Neural cell (in vitro differentiated cells): Measurements from ENCODE around the gene TCHH. TPM values are rescaled to one million over a fixed set of nuclear protein-coding genes. Genes with fewer than 3 reads are reported as not detected.

ENCODE experiments used
- H2AFZ ChIP-seq: fragments of 200-600, 300-800 bp; sonication (generic), shearing (Covaris generic); 2 replicates; pipeline ENCODE4 v1.6.0; 2014; ENCODE audit warnings: low read depth, mild to moderate bottlenecking, antibody characterized with exemption, low read length, moderate library complexity
- H3F3A ChIP-seq: fragments of 200-600 bp; shearing (Covaris generic); 2 replicates; pipeline ENCODE4 v1.6.1; 2016; ENCODE audit warnings: mild to moderate bottlenecking, moderate library complexity, mixed read lengths, antibody characterized with exemption, low read length; ENCODE audit not compliant: insufficient read depth, poor library complexity, severe bottlenecking
- H3K27ac ChIP-seq: fragments of 200-600, 300-800 bp; sonication (generic), shearing (Covaris generic); 2 replicates; pipeline ENCODE4 v1.5.1; 2014; ENCODE audit warnings: mild to moderate bottlenecking, low read length, moderate library complexity
- H3K27me3 ChIP-seq: fragments of 300-800, 200-600 bp; sonication (generic), shearing (Covaris generic); 2 replicates; pipeline ENCODE4 v1.6.0; 2014; ENCODE audit warnings: mild to moderate bottlenecking, low read depth, low read length, moderate library complexity; ENCODE audit not compliant: insufficient read depth
- H3K36me3 ChIP-seq: fragments of 300-800, 200-600 bp; sonication (generic), shearing (Covaris generic); 2 replicates; pipeline ENCODE4 v1.5.1; 2014; ENCODE audit warnings: mild to moderate bottlenecking, antibody characterized with exemption, low read length, moderate library complexity; ENCODE audit not compliant: insufficient read depth
- H3K4me2 ChIP-seq: fragments of 300-800, 200-600 bp; sonication (generic), shearing (Covaris generic); 2 replicates; pipeline ENCODE4 v1.6.0; 2014; ENCODE audit warnings: mild to moderate bottlenecking, low read length
- H3K4me3 ChIP-seq: fragments of 300-800, 200-600 bp; sonication (generic), shearing (Covaris generic); 2 replicates; pipeline ENCODE4 v1.5.1; 2014; ENCODE audit warnings: mild to moderate bottlenecking, low read length, moderate library complexity
- H3K79me2 ChIP-seq: fragments of 200-600 bp; shearing (Covaris generic); replicated peaks from 2 replicates; pipeline ENCODE4 v1.6.0; 2014; ENCODE audit warnings: mild to moderate bottlenecking, low read length, moderate library complexity; ENCODE audit not compliant: insufficient read depth
- H3K9ac ChIP-seq: fragments of 300-800, 200-600 bp; sonication (generic), shearing (Covaris generic); 2 replicates; pipeline ENCODE4 v1.6.1; 2016; ENCODE audit warnings: mild to moderate bottlenecking, low read length, mixed read lengths
- H3K9me2 ChIP-seq: fragments of 200-600 bp; shearing (Covaris generic); 2 replicates; pipeline ENCODE4 v1.6.1; 2016; ENCODE audit warnings: mild to moderate bottlenecking, low read length, mixed read lengths; ENCODE audit not compliant: insufficient read depth
- H3K9me3 ChIP-seq: fragments of 200-600, 300-800 bp; sonication (generic), shearing (Covaris generic); 2 replicates; pipeline ENCODE4 v1.6.1; 2016; ENCODE audit warnings: mild to moderate bottlenecking, mixed run types, low read length, moderate library complexity, mixed read lengths
- H4K20me1 ChIP-seq: fragments of 200-600 bp; shearing (Covaris generic); 2 replicates; pipeline ENCODE4 v1.6.1; 2016; ENCODE audit warnings: mild to moderate bottlenecking, mixed run types; ENCODE audit not compliant: insufficient read depth
- EP300 ChIP-seq: fragments of 450-650 bp; conservative IDR thresholded peaks from 2 replicates; pipeline ENCODE4 v1.6.1; 2014; ENCODE audit warnings: antibody characterized with exemption, mild to moderate bottlenecking, moderate library complexity; ENCODE audit not compliant: poor library complexity, severe bottlenecking
- EZH2 ChIP-seq: fragments of 200-600, 300-800 bp; shearing (Covaris generic), sonication (generic); IDR thresholded peaks from 2 replicates; pipeline ENCODE4 v1.6.1; 2014; ENCODE audit warnings: antibody characterized with exemption, low read length, borderline replicate concordance, mild to moderate bottlenecking; ENCODE audit not compliant: insufficient read depth, poor library complexity, severe bottlenecking
- MXI1 ChIP-seq: fragments of 450-650 bp; conservative IDR thresholded peaks from 2 replicates; pipeline ENCODE4 v1.6.1; 2014; ENCODE audit warnings: antibody characterized with exemption, mild to moderate bottlenecking; ENCODE audit not compliant: poor library complexity, severe bottlenecking
- POLR2AphosphoS5 ChIP-seq: IDR thresholded peaks from 2 replicates; pipeline ENCODE4 v1.6.1; 2012
- RAD21 ChIP-seq: fragments of 450-650 bp; conservative IDR thresholded peaks from 2 replicates; pipeline ENCODE4 v1.6.1; 2014; ENCODE audit warnings: antibody characterized with exemption, mild to moderate bottlenecking, moderate library complexity
- SMC3 ChIP-seq: fragments of 450-650 bp; conservative IDR thresholded peaks from 2 replicates; pipeline ENCODE4 v1.6.1; 2014; ENCODE audit warnings: antibody characterized with exemption, mild to moderate bottlenecking, moderate library complexity; ENCODE audit not compliant: poor library complexity
- TAF1 ChIP-seq: IDR thresholded peaks from 2 replicates; pipeline ENCODE4 v1.6.1; 2012; ENCODE audit warnings: low read depth
- polyA minus RNA-seq: library from RNA; depleted of rRNA, polyadenylated mRNA; stranded (reverse); fragments of >200 nt; gene quantifications from 2 replicates; pipeline ENCODE4 v1.2.3, GENCODE V29; 2014
- polyA plus RNA-seq: library from polyadenylated mRNA; depleted of rRNA; stranded (reverse); fragments of >200 nt; gene quantifications from 2 replicates; pipeline ENCODE4 v1.2.3, GENCODE V29; 2014
- TF ChIP-seq, protein P1 (sequence below): fragments of 450-650 bp; IDR thresholded peaks from 2 replicates; pipeline ENCODE4 v1.5.1; 2014; ENCODE audit warnings: antibody characterized with exemption, mild to moderate bottlenecking, moderate library complexity; ENCODE audit not compliant: poor library complexity, severe bottlenecking
- TF ChIP-seq, protein P2 (sequence below): IDR thresholded peaks from 2 replicates; pipeline ENCODE4 v1.6.1; 2012; ENCODE audit warnings: borderline replicate concordance

Gene TCHH, protein sequence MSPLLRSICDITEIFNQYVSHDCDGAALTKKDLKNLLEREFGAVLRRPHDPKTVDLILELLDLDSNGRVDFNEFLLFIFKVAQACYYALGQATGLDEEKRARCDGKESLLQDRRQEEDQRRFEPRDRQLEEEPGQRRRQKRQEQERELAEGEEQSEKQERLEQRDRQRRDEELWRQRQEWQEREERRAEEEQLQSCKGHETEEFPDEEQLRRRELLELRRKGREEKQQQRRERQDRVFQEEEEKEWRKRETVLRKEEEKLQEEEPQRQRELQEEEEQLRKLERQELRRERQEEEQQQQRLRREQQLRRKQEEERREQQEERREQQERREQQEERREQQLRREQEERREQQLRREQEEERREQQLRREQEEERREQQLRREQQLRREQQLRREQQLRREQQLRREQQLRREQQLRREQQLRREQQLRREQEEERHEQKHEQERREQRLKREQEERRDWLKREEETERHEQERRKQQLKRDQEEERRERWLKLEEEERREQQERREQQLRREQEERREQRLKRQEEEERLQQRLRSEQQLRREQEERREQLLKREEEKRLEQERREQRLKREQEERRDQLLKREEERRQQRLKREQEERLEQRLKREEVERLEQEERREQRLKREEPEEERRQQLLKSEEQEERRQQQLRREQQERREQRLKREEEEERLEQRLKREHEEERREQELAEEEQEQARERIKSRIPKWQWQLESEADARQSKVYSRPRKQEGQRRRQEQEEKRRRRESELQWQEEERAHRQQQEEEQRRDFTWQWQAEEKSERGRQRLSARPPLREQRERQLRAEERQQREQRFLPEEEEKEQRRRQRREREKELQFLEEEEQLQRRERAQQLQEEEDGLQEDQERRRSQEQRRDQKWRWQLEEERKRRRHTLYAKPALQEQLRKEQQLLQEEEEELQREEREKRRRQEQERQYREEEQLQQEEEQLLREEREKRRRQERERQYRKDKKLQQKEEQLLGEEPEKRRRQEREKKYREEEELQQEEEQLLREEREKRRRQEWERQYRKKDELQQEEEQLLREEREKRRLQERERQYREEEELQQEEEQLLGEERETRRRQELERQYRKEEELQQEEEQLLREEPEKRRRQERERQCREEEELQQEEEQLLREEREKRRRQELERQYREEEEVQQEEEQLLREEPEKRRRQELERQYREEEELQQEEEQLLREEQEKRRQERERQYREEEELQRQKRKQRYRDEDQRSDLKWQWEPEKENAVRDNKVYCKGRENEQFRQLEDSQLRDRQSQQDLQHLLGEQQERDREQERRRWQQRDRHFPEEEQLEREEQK (N-terminal part only)
- polyA plus RNA-seq (0.14 and 0.26 TPM in 2 replicates), polyA minus RNA-seq (0.12 TPM in 1 of 2 replicates, not detected in the other)

DNA sequence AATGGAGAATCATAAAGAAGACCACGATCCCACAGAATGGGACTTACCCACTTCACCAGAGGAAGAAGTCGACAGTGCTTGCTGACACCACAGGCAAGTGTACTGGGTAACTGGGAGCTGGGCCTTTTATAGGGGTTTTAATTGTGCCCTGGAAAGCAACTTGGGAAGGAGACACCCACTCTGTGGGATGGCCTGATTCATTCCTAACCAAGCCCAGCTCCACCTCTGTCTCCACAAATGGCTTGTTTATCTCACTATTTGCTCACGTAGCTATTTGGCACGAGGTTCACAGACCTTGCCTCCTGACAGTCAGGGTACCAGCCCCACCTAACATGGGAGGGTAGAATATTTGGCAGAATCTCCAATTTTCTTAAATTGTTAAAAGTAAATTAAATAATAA is at the start of gene TCHH:
Gene TCHH (minus strand): TSS at position 101 of the 400 bp plus-strand sequence. CDS start 1,364 bp downstream, outside the sequence.
- no peaks in the 10 kb centered on the region for H4K20me1 ChIP-seq
- no peaks in the 10 kb centered on the region for H3K36me3 ChIP-seq
- no peaks in the 10 kb centered on the region for H3K79me2 ChIP-seq
- no peaks in the 10 kb centered on the region for H3F3A ChIP-seq
- H3K27me3 ChIP-seq = peaks cover 32% of the 10 kb centered on the region
- no peak within 1 kb of the TSS for H2AFZ ChIP-seq
- no peak within 1 kb of the TSS for H3K27ac ChIP-seq
- no peaks in the 10 kb centered on the region for H3K9me2 ChIP-seq
- TF ChIP-seq EP300 = no peak
- no peak within 1 kb of the TSS for H3K4me3 ChIP-seq
- no peaks in the 10 kb centered on the region for H3K9me3 ChIP-seq
- H3K9ac ChIP-seq = no peak within 1 kb of the TSS
- H3K4me2 ChIP-seq = no peak within 1 kb of the TSS

DNA sequence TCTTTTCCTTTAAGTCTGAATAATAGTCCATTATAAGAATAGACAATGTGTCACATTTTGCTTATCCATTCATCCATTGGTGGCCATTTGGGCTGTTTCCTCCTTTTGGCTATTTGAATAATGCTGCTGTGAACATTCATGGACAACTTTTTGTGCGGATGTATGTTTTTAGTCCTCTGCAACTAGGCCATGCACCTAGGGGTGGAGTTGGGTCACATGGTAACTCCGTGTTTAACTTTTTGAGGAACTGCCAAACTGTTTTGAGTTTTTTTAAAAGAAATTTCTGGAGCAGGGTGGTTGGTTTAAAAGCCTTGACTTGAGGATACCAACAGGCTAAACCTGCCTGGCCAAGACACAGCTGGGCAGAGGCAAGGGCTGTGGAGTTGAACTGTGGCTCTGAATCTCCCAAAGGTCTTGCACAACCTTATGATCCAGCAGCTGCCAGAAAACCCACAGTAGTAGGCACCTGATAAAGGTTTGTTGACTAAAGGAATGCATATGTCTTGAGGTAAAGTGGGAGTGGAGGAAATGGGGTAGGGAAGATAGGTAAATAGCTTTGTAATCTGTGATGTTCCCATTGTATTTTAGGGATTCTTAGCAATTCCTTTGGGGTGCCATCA is 49.4 kb upstream of the TCHH start:
- no peaks in the 10 kb centered on the region for H3K79me2 ChIP-seq
- H3K4me3 ChIP-seq = no peak overlapping the region
- H2AFZ ChIP-seq = no peak overlapping the region
- no peaks in the 10 kb centered on the region for H3K9me3 ChIP-seq
- no peaks in the 10 kb centered on the region for H3K36me3 ChIP-seq
- H4K20me1 ChIP-seq = no peaks in the 10 kb centered on the region
- no peaks in the 10 kb centered on the region for H3F3A ChIP-seq
- TF ChIP-seq RAD21 (no peak), EP300 (no peak), SMC3 (no peak), EZH2 (no peak), MXI1 (no peak), POLR2AphosphoS5 (no peak), TAF1 (no peak)
- TF ChIP-seq, protein P1, sequence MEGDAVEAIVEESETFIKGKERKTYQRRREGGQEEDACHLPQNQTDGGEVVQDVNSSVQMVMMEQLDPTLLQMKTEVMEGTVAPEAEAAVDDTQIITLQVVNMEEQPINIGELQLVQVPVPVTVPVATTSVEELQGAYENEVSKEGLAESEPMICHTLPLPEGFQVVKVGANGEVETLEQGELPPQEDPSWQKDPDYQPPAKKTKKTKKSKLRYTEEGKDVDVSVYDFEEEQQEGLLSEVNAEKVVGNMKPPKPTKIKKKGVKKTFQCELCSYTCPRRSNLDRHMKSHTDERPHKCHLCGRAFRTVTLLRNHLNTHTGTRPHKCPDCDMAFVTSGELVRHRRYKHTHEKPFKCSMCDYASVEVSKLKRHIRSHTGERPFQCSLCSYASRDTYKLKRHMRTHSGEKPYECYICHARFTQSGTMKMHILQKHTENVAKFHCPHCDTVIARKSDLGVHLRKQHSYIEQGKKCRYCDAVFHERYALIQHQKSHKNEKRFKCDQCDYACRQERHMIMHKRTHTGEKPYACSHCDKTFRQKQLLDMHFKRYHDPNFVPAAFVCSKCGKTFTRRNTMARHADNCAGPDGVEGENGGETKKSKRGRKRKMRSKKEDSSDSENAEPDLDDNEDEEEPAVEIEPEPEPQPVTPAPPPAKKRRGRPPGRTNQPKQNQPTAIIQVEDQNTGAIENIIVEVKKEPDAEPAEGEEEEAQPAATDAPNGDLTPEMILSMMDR = no peak
- TF ChIP-seq, protein P2, sequence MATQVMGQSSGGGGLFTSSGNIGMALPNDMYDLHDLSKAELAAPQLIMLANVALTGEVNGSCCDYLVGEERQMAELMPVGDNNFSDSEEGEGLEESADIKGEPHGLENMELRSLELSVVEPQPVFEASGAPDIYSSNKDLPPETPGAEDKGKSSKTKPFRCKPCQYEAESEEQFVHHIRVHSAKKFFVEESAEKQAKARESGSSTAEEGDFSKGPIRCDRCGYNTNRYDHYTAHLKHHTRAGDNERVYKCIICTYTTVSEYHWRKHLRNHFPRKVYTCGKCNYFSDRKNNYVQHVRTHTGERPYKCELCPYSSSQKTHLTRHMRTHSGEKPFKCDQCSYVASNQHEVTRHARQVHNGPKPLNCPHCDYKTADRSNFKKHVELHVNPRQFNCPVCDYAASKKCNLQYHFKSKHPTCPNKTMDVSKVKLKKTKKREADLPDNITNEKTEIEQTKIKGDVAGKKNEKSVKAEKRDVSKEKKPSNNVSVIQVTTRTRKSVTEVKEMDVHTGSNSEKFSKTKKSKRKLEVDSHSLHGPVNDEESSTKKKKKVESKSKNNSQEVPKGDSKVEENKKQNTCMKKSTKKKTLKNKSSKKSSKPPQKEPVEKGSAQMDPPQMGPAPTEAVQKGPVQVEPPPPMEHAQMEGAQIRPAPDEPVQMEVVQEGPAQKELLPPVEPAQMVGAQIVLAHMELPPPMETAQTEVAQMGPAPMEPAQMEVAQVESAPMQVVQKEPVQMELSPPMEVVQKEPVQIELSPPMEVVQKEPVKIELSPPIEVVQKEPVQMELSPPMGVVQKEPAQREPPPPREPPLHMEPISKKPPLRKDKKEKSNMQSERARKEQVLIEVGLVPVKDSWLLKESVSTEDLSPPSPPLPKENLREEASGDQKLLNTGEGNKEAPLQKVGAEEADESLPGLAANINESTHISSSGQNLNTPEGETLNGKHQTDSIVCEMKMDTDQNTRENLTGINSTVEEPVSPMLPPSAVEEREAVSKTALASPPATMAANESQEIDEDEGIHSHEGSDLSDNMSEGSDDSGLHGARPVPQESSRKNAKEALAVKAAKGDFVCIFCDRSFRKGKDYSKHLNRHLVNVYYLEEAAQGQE = no peak
- no peak overlapping the region for H3K4me2 ChIP-seq
- H3K27ac ChIP-seq = no peak overlapping the region
- H3K27me3 ChIP-seq = no peaks in the 10 kb centered on the region
- no peak overlapping the region for H3K9ac ChIP-seq
- no peaks in the 10 kb centered on the region for H3K9me2 ChIP-seq
